ENCODE results near the gene GNAS-AS1.

GNAS-AS1 gene

DNA sequence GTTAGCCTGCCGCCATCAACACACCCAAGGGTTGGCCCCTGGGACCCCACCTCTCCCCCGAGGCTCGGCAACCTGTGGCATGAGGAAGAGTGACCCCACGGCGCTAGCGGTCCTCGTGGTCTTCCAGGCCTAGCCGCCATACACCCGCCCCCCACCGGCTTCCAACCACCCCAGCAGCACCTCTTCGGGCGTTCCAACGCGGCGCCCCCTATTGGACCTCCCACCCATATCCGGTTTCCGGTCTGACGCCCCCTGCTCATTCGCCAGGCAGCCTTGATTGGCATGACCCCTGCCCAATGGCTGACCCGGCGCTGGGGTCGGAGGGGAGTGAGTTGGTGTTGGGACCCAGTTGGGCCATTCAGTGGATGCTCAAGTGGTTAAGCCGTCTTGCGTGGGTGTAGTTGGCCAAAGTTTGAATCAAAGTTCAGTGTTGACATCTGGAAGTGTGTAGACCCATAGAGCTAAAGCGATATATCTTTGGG lies at the start of gene GNAS-AS1:
GNAS-AS1 (minus strand) TSS at position 210 of the 482 bp plus-strand sequence.
- Histone ChIP-seq H3K27me3 (peaks cover 0 to 78% of the 10 kb centered on the region in 2 donors), H3K27ac (no peak within 1 kb of the TSS), H3K4me3 (peak within 1 kb of the TSS; percentile 26 to 48), H3K36me3 (no peaks in the 10 kb centered on the region), H3K9me3 (no peaks in the 10 kb centered on the region), H3K4me1 (peaks cover 0 to 28% (median 19%) of the 10 kb centered on the region in 4 donors)
- TF ChIP-seq, protein P1, sequence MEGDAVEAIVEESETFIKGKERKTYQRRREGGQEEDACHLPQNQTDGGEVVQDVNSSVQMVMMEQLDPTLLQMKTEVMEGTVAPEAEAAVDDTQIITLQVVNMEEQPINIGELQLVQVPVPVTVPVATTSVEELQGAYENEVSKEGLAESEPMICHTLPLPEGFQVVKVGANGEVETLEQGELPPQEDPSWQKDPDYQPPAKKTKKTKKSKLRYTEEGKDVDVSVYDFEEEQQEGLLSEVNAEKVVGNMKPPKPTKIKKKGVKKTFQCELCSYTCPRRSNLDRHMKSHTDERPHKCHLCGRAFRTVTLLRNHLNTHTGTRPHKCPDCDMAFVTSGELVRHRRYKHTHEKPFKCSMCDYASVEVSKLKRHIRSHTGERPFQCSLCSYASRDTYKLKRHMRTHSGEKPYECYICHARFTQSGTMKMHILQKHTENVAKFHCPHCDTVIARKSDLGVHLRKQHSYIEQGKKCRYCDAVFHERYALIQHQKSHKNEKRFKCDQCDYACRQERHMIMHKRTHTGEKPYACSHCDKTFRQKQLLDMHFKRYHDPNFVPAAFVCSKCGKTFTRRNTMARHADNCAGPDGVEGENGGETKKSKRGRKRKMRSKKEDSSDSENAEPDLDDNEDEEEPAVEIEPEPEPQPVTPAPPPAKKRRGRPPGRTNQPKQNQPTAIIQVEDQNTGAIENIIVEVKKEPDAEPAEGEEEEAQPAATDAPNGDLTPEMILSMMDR (IDR thresholded peaks at IDR 0.05): no peak
- peak in 1 of 2 donors; percentile 78 for DNase-seq
- intact Hi-C loops (cut with DNase I; ENCODE audit: low total_unique reads): no loop called here

GRCh38 chr20:58900397-58900796 lies 49.7 kb upstream of the GNAS-AS1 start:
- intact Hi-C loops (cut with DNase I; ENCODE audit: low total_unique reads): no loop called here
- Histone ChIP-seq H3K27me3 (no peaks in the 10 kb centered on the region), H3K4me3 (no peak overlapping the region), H3K9me3 (no peaks in the 10 kb centered on the region), H3K36me3 (peaks cover 11 to 30% (median 29%) of the 10 kb centered on the region in 3 donors), H3K27ac (no peak overlapping the region), H3K4me1 (peaks cover 0 to 89% (median 60%) of the 10 kb centered on the region in 4 donors)
- DNase-seq: no peak
- TF ChIP-seq, protein P1 (IDR thresholded peaks at IDR 0.05): no peak

GRCh38 chr20:58899512-58899911 lies 48.8 kb upstream of the GNAS-AS1 start:
- TF ChIP-seq, protein P1 (IDR thresholded peaks at IDR 0.05): no peak
- Histone ChIP-seq H3K36me3 (peaks cover 4 to 24% (median 23%) of the 10 kb centered on the region in 3 donors), H3K9me3 (no peaks in the 10 kb centered on the region), H3K27ac (no peak overlapping the region), H3K4me3 (no peak overlapping the region), H3K4me1 (peaks cover 0 to 93% (median 65%) of the 10 kb centered on the region in 4 donors), H3K27me3 (no peaks in the 10 kb centered on the region)
- intact Hi-C loops (cut with DNase I; ENCODE audit: low total_unique reads): no loop called here
- DNase-seq: no peak

GRCh38 chr20:58898629-58899408 lies 48.1 kb upstream of the GNAS-AS1 start:
- H3K27ac ChIP-seq: peak overlapping the region in 1 of 2 donors; percentile 11
- intact Hi-C loops (cut with DNase I; ENCODE audit: low total_unique reads): no loop called here
- TF ChIP-seq, protein P1 (IDR thresholded peaks at IDR 0.05): no peak

GRCh38 chr20:58897488-58897887 lies 46.8 kb upstream of the GNAS-AS1 start:
- intact Hi-C loops (cut with DNase I; ENCODE audit: low total_unique reads): no loop called here
- TF ChIP-seq, protein P1 (IDR thresholded peaks at IDR 0.05): no peak
- no peaks in the 10 kb centered on the region for H3K9me3 ChIP-seq
- DNase-seq: no peak
- H3K27ac ChIP-seq: peak overlapping the region; percentile 40 to 100
- H3K27me3 ChIP-seq: no peaks in the 10 kb centered on the region
- H3K36me3 ChIP-seq: peaks cover 0 to 12% (median 12%) of the 10 kb centered on the region in 3 donors
- no peak overlapping the region for H3K4me3 ChIP-seq
- peaks cover 0 to 96% (median 74%) of the 10 kb centered on the region in 4 donors for H3K4me1 ChIP-seq

More at GRCh38 chr20:58898629-58899408, 48.1 kb upstream of the GNAS-AS1 start:
- Histone ChIP-seq H3K9me3 (no peaks in the 10 kb centered on the region), H3K27me3 (no peaks in the 10 kb centered on the region), H3K36me3 (peaks cover 4 to 18% (median 17%) of the 10 kb centered on the region in 3 donors), H3K4me1 (peaks cover 0 to 100% (median 72%) of the 10 kb centered on the region in 4 donors), H3K4me3 (no peak overlapping the region)
- no peak for DNase-seq
